Measurements from ENCODE around the gene BMPER.

The BMPER gene

GRCh38 chr7:34043461-34044305 lies 138.3 kb downstream of the BMPER start:
- H3K36me3 ChIP-seq = no peaks in the 10 kb centered on the region
- H3K4me3 ChIP-seq (ENCODE audit: low read depth, low read length) = no peak overlapping the region
- H3K27me3 ChIP-seq (ENCODE audit: insufficient read depth, low read depth, severe bottlenecking) = no peaks in the 10 kb centered on the region
- no peaks in the 10 kb centered on the region for H3K9me3 ChIP-seq (ENCODE audit: severe bottlenecking)
- no peak overlapping the region for H3K27ac ChIP-seq
- DNase-seq = no peak
- TF ChIP-seq CTCF (IDR thresholded peaks at IDR 0.05; ENCODE audit: low read depth, low read length) = no peak

GRCh38 chr7:34044306-34044643 lies 138.9 kb downstream of the BMPER start:
- H3K27me3 ChIP-seq (ENCODE audit: insufficient read depth, low read depth, severe bottlenecking) = no peaks in the 10 kb centered on the region
- no peak for TF ChIP-seq CTCF (IDR thresholded peaks at IDR 0.05; ENCODE audit: low read depth, low read length)
- DNase-seq = no peak
- H3K4me3 ChIP-seq (ENCODE audit: low read depth, low read length) = no peak overlapping the region
- no peaks in the 10 kb centered on the region for H3K9me3 ChIP-seq (ENCODE audit: severe bottlenecking)
- H3K36me3 ChIP-seq = no peaks in the 10 kb centered on the region
- no peak overlapping the region for H3K27ac ChIP-seq

- no peak for DNase-seq
Observed at GRCh38 chr7:34044734-34045353, 139.5 kb downstream of the BMPER start.

GRCh38 chr7:34048445-34048844 lies 143.1 kb downstream of the BMPER start:
- Histone ChIP-seq H3K27me3 (ENCODE audit: insufficient read depth, low read depth, severe bottlenecking) (no peaks in the 10 kb centered on the region), H3K9me3 (ENCODE audit: severe bottlenecking) (no peaks in the 10 kb centered on the region), H3K27ac (no peak overlapping the region), H3K36me3 (no peaks in the 10 kb centered on the region), H3K4me3 (ENCODE audit: low read depth, low read length) (no peak overlapping the region)
- DNase-seq = no peak
- TF ChIP-seq CTCF (IDR thresholded peaks at IDR 0.05; ENCODE audit: low read depth, low read length) = no peak

More at GRCh38 chr7:34044734-34045353, 139.5 kb downstream of the BMPER start:
- no peak for TF ChIP-seq CTCF (IDR thresholded peaks at IDR 0.05; ENCODE audit: low read depth, low read length)
- no peaks in the 10 kb centered on the region for H3K27me3 ChIP-seq (ENCODE audit: insufficient read depth, low read depth, severe bottlenecking)
- no peak overlapping the region for H3K4me3 ChIP-seq (ENCODE audit: low read depth, low read length)
- no peaks in the 10 kb centered on the region for H3K36me3 ChIP-seq
- no peaks in the 10 kb centered on the region for H3K9me3 ChIP-seq (ENCODE audit: severe bottlenecking)
- no peak overlapping the region for H3K27ac ChIP-seq

GRCh38 chr7:34054075-34054474 lies 148.7 kb downstream of the BMPER start:
- no peak for TF ChIP-seq CTCF (IDR thresholded peaks at IDR 0.05; ENCODE audit: low read depth, low read length)
- Histone ChIP-seq H3K4me3 (ENCODE audit: low read depth, low read length) (no peak overlapping the region), H3K27ac (no peak overlapping the region), H3K9me3 (ENCODE audit: severe bottlenecking) (no peaks in the 10 kb centered on the region), H3K27me3 (ENCODE audit: insufficient read depth, low read depth, severe bottlenecking) (no peaks in the 10 kb centered on the region), H3K36me3 (no peaks in the 10 kb centered on the region)
- DNase-seq = no peak
